M059J (cell line): ENCODE data around the gene ITPR1. TPM values are rescaled to one million over a fixed set of nuclear protein-coding genes. Genes with fewer than 3 reads are reported as not detected.
A peak's percentile ranks its signal among the peaks of the same experiment; 100 is the strongest.
"Not testable (repeated sequence)": the region's sequence is repeated elsewhere in the genome, so short reads cannot be mapped to it uniquely, and the experiment has no call there.

Experiments
- DNase-seq: peaks from one replicate; pipeline ENCODE4 v3.0.0-alpha.2; 2012; ENCODE audit warnings: low read depth
- total RNA-seq: library from RNA; depleted of rRNA; stranded (reverse); fragments of >200 nt; shearing (Covaris generic); gene quantifications from 2 replicates; pipeline ENCODE4 v1.2.3, GENCODE V29; 2014

The ITPR1 gene
- total RNA-seq, 1 experiment from 2014 or later = 6.2 TPM

GRCh38 chr3:4596612-4597011 lies 103.5 kb downstream of the ITPR1 start:
- DNase-seq = no peak

- no peak for DNase-seq
Observed at GRCh38 chr3:4597208-4597985, 104.2 kb downstream of the ITPR1 start.

GRCh38 chr3:4598232-4598631 lies 105.1 kb downstream of the ITPR1 start:
- DNase-seq = not testable (repeated sequence)

GRCh38 chr3:4599612-4600011 lies 106.5 kb downstream of the ITPR1 start:
- no peak for DNase-seq

GRCh38 chr3:4600493-4600892 lies 107.3 kb downstream of the ITPR1 start:
- DNase-seq = no peak

GRCh38 chr3:4601892-4602291 lies 108.7 kb downstream of the ITPR1 start:
- no peak for DNase-seq

- no peak for DNase-seq
Observed at GRCh38 chr3:4604693-4605092, 111.5 kb downstream of the ITPR1 start.

- no peak for DNase-seq
Observed at GRCh38 chr3:4606911-4607310, 113.8 kb downstream of the ITPR1 start.

GRCh38 chr3:4613366-4613765 lies 120.2 kb downstream of the ITPR1 start:
- DNase-seq = no peak

- no peak for DNase-seq
Observed at GRCh38 chr3:4614070-4614469, 120.9 kb downstream of the ITPR1 start.

- DNase-seq = no peak
Observed at GRCh38 chr3:4614927-4615326, 121.8 kb downstream of the ITPR1 start.

GRCh38 chr3:4615750-4616149 lies 122.6 kb downstream of the ITPR1 start:
- DNase-seq = no peak

- no peak for DNase-seq
Observed at GRCh38 chr3:4623421-4623999, 130.4 kb downstream of the ITPR1 start.

- DNase-seq = no peak
Observed at GRCh38 chr3:4627651-4628375, 134.7 kb downstream of the ITPR1 start.

GRCh38 chr3:4629095-4630007 lies 136.2 kb downstream of the ITPR1 start:
- no peak for DNase-seq

GRCh38 chr3:4633078-4634004 lies 140.2 kb downstream of the ITPR1 start:
- peak; percentile 49 for DNase-seq

GRCh38 chr3:4634894-4635293 lies 141.7 kb downstream of the ITPR1 start:
- DNase-seq = no peak

- no peak for DNase-seq
Observed at GRCh38 chr3:4637265-4637664, 144.1 kb downstream of the ITPR1 start.

- no peak for DNase-seq
Observed at GRCh38 chr3:4641863-4642563, 148.9 kb downstream of the ITPR1 start.

- no peak for DNase-seq
Observed at GRCh38 chr3:4642611-4643010, 149.5 kb downstream of the ITPR1 start.
